ENCODE data around the gene MYOM1.

DNA sequence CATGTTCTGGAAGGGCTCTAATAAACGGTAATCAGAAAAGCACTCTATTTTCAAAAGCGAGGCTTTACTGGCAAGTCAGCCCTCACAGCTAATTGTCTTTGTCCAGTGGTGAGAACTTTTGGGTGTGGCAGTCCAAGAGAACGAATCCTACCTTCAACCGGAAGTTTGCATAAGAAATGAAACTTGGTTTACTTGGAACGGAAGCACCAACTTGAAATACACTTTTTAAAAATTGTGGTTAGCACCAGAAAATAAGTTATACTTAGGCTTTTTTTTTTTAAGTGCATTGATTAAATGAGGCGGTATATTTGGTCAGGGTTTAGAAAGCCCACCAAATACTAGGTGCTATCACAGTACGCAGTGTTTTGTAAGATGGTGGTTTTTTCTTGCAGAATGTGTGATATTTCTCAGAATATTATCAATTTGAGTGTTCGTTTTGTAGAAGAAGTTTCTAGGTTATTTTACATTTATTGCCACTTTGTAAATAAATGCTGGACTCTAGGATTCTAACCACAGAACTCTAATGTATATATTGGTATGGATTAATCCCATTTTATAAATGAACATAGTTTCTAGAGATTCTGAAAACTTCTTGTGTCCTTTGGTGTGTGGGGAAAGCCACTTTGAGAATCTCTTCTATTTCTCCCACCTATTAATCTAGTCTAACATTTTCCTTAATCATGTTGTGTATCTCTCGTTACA lies 29.0 kb upstream of the MYOM1 start:
- TF ChIP-seq CTCF (IDR thresholded peaks at IDR 0.05): no peak
- no peak for TF ChIP-seq POLR2A (IDR thresholded peaks at IDR 0.05)
